GM21526 (cell line): ENCODE measurements around the gene SAMD5.
"Not testable (repeated sequence)": the region's sequence is repeated elsewhere in the genome, so short reads cannot be mapped to it uniquely, and the experiment has no call there.

ENCODE experiments used
- ATAC-seq: cut with Tn5 transposase; IDR thresholded peaks from one replicate; pipeline ENCODE4 v1.9.1; 2021; ENCODE audit warnings: moderate library complexity; ENCODE audit not compliant: unreplicated experiment, low FRiP score

The SAMD5 gene

GRCh38 chr6:147527197-147527596 is 18.7 kb downstream of the SAMD5 start:
- no peak for ATAC-seq

- no peak for ATAC-seq
Observed at GRCh38 chr6:147528511-147529145, 20.1 kb downstream of the SAMD5 start.

- ATAC-seq = no peak
Observed at GRCh38 chr6:147530132-147531060, 21.9 kb downstream of the SAMD5 start.

GRCh38 chr6:147531321-147531720 is 22.8 kb downstream of the SAMD5 start:
- ATAC-seq = no peak

GRCh38 chr6:147534116-147534860 is 25.8 kb downstream of the SAMD5 start:
- ATAC-seq = no peak

GRCh38 chr6:147538821-147539220 is 30.3 kb downstream of the SAMD5 start:
- ATAC-seq = no peak

- no peak for ATAC-seq
Observed at GRCh38 chr6:147540075-147540474, 31.6 kb downstream of the SAMD5 start.

- not testable (repeated sequence) for ATAC-seq
Observed at GRCh38 chr6:147542436-147542835, 33.9 kb downstream of the SAMD5 start.

- no peak for ATAC-seq
Observed at GRCh38 chr6:147544420-147544819, 35.9 kb downstream of the SAMD5 start.

GRCh38 chr6:147546501-147547368 is 38.2 kb downstream of the SAMD5 start:
- no peak for ATAC-seq

- no peak for ATAC-seq
Observed at GRCh38 chr6:147547369-147547902, 38.9 kb downstream of the SAMD5 start.

GRCh38 chr6:147548921-147549475 is 40.5 kb downstream of the SAMD5 start:
- no peak for ATAC-seq

- no peak for ATAC-seq
Observed at GRCh38 chr6:147549531-147549930, 41.0 kb downstream of the SAMD5 start.

- no peak for ATAC-seq
Observed at GRCh38 chr6:147551976-147552375, 43.5 kb downstream of the SAMD5 start.

GRCh38 chr6:147553099-147553498 is 44.6 kb downstream of the SAMD5 start:
- ATAC-seq = no peak

- ATAC-seq = no peak
Observed at GRCh38 chr6:147554281-147554680, 45.8 kb downstream of the SAMD5 start.

- no peak for ATAC-seq
Observed at GRCh38 chr6:147559006-147559405, 50.5 kb downstream of the SAMD5 start.

GRCh38 chr6:147560670-147561069 is 52.2 kb downstream of the SAMD5 start:
- ATAC-seq = no peak

- ATAC-seq = no peak
Observed at GRCh38 chr6:147561726-147562125, 53.2 kb downstream of the SAMD5 start.

- no peak for ATAC-seq
Observed at GRCh38 chr6:147563472-147563871, 55.0 kb downstream of the SAMD5 start.
